Hepatocyte (in vitro differentiated cells): ENCODE measurements around the gene CMTM7. TPM values are rescaled to one million over a fixed set of nuclear protein-coding genes. Genes with fewer than 3 reads are reported as not detected.
A peak's percentile ranks its signal among the peaks of the same experiment; 100 is the strongest.

Experiments
- DNase-seq: peaks from one replicate; pipeline ENCODE4 v3.0.0-alpha.2; 2016; ENCODE audit warnings: low spot score
- H2AFZ ChIP-seq: fragments of 200-600 bp; sonication (generic); 2 replicates; pipeline ENCODE4 v1.6.0; 2016; ENCODE audit warnings: antibody characterized with exemption, mild to moderate bottlenecking
- H3K27ac ChIP-seq: fragments of 200-600 bp; sonication (generic); 2 replicates; pipeline ENCODE4 v1.5.1; 2016; ENCODE audit warnings: mild to moderate bottlenecking
- H3K27me3 ChIP-seq: fragments of 200-600 bp; sonication (generic); 2 replicates; pipeline ENCODE4 v1.6.1; 2016
- H3K36me3 ChIP-seq: fragments of 200-600 bp; sonication (generic); replicated peaks from 2 replicates; pipeline ENCODE4 v1.5.1; 2016; ENCODE audit warnings: low read depth; ENCODE audit not compliant: insufficient read depth
- H3K4me1 ChIP-seq: fragments of 200-600 bp; sonication (generic); 2 replicates; pipeline ENCODE4 v1.5.1; 2016; ENCODE audit warnings: mild to moderate bottlenecking, moderate library complexity; ENCODE audit not compliant: insufficient read depth
- H3K4me2 ChIP-seq: fragments of 200-600 bp; sonication (generic); 2 replicates; pipeline ENCODE4 v1.6.0; 2016
- H3K4me3 ChIP-seq: fragments of 200-600 bp; sonication (generic); 2 replicates; pipeline ENCODE4 v1.5.1; 2016; ENCODE audit warnings: mild to moderate bottlenecking
- H3K79me2 ChIP-seq: fragments of 200-600 bp; sonication (generic); 2 replicates; pipeline ENCODE4 v1.6.0; 2017; ENCODE audit warnings: mild to moderate bottlenecking
- H3K9me2 ChIP-seq: fragments of 200-600 bp; sonication (generic); replicated peaks from 2 replicates; pipeline ENCODE4 v1.6.0; 2017; ENCODE audit warnings: mild to moderate bottlenecking; ENCODE audit not compliant: insufficient read depth
- H3K9me3 ChIP-seq: fragments of 200-600 bp; sonication (generic); 2 replicates; pipeline ENCODE4 v1.5.1; 2016; ENCODE audit warnings: low read depth, mild to moderate bottlenecking
- H4K20me1 ChIP-seq: fragments of 200-600 bp; sonication (generic); 2 replicates; pipeline ENCODE4 v1.6.0; 2016; ENCODE audit warnings: mild to moderate bottlenecking; ENCODE audit not compliant: insufficient read depth, poor library complexity, severe bottlenecking
- EZH2 ChIP-seq: fragments of 200-600 bp; sonication (generic); IDR thresholded peaks from 2 replicates; pipeline ENCODE4 v1.6.1; 2016; ENCODE audit warnings: antibody characterized with exemption, mild to moderate bottlenecking, borderline replicate concordance
- EZH2phosphoT487 ChIP-seq: fragments of 200-600 bp; sonication (generic); IDR thresholded peaks from one replicate; pipeline ENCODE4 v1.6.1; 2018; ENCODE audit warnings: antibody characterized with exemption, mild to moderate bottlenecking, low read depth, moderate library complexity; ENCODE audit not compliant: unreplicated experiment, severe bottlenecking
- WGBS: methylation state at CpG from one replicate; pipeline ENCODE4 v1.1.6; 2016; ENCODE audit warnings: low lambda C conversion rate; ENCODE audit errors: missing lambda C conversion rate; 5-methylcytosine and 5-hydroxymethylcytosine counted together
- polyA plus RNA-seq: library from polyadenylated mRNA; unstranded; fragments of >200 nt; fragmentation: Nextera tagmentation; extraction: Ambion mirVana; gene quantifications from 2 replicates; pipeline ENCODE4 v1.2.1, GENCODE V29; 2016
- total RNA-seq: library from RNA; depleted of rRNA; stranded (reverse); fragments of >200 nt; gene quantifications from 2 replicates; pipeline ENCODE4 v1.2.3, GENCODE V29; 2014
- TF ChIP-seq, protein P1 (sequence below): fragments of 200-600 bp; sonication (generic); IDR thresholded peaks from 2 replicates; pipeline ENCODE4 v1.5.1; 2016; ENCODE audit warnings: antibody characterized with exemption, mild to moderate bottlenecking; ENCODE audit not compliant: poor library complexity

Gene CMTM7
- total and polyA plus RNA-seq, 2 experiments from 2014 or later: 6.1 to 63.0 TPM

DNA sequence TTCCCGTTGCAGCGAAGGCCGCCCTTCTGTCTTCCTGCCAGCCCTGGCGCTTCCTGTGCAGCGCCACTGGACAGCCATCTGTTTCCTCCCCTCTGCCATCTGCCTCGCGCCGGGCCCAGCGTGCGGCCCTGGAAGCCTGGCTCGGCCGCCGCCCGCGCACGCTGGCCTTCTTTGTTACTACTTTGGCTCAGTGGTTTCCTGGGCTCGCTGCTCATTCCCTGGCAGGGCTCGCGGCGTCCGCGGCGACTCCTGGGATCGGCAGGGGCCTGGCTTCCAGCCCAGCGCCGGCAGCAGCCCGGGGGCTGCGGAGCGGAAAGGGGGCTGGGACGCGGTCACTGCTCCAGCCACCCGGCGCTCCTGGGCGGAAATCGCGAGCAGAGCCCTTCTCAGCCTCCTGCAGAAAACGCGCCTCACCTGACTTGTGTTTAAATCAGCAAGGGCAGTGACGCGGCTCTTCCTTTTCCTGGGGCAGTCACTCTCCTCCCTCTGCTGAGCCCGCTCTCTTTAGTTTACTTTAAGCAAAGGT lies 10.0 kb downstream of the CMTM7 start:
- Histone ChIP-seq H2AFZ (peak overlapping the region; percentile 92), H3K79me2 (peaks cover 37% of the 10 kb centered on the region), H3K27me3 (no peaks in the 10 kb centered on the region), H3K4me2 (peak overlapping the region; percentile 87), H3K9me3 (no peaks in the 10 kb centered on the region), H3K4me1 (peaks cover 10% of the 10 kb centered on the region), H3K9me2 (no peaks in the 10 kb centered on the region), H3K27ac (peak overlapping the region; percentile 86), H4K20me1 (no peaks in the 10 kb centered on the region), H3K36me3 (no peaks in the 10 kb centered on the region), H3K4me3 (peak overlapping the region; percentile 22)
- WGBS: 5% methylated on average over 37 of the region's 41 CpGs
- peak; percentile 69 for DNase-seq
- TF ChIP-seq EZH2phosphoT487 (no peak), EZH2 (no peak)
- TF ChIP-seq, protein P1, sequence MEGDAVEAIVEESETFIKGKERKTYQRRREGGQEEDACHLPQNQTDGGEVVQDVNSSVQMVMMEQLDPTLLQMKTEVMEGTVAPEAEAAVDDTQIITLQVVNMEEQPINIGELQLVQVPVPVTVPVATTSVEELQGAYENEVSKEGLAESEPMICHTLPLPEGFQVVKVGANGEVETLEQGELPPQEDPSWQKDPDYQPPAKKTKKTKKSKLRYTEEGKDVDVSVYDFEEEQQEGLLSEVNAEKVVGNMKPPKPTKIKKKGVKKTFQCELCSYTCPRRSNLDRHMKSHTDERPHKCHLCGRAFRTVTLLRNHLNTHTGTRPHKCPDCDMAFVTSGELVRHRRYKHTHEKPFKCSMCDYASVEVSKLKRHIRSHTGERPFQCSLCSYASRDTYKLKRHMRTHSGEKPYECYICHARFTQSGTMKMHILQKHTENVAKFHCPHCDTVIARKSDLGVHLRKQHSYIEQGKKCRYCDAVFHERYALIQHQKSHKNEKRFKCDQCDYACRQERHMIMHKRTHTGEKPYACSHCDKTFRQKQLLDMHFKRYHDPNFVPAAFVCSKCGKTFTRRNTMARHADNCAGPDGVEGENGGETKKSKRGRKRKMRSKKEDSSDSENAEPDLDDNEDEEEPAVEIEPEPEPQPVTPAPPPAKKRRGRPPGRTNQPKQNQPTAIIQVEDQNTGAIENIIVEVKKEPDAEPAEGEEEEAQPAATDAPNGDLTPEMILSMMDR: no peak

DNA sequence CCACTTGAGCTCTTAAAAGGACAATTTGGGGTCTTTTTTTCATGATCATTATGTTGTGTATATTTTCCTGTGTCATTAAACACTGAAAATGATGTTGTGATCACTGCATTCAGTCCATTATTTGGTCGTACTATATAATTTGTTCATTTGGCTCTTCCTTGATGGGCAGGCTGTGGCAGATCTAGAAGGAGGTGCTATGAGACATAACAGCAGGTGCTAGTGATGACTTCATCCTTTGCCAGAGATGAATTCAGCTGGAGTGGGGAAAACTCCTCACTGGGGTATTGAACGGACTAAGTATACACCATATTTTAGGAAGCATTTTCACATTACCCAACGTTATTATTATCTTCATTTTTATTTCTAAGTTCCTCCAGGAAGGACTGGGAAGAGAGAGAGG lies 12.0 kb downstream of the CMTM7 start:
- peaks cover 44% of the 10 kb centered on the region for H3K79me2 ChIP-seq
- no peak overlapping the region for H2AFZ ChIP-seq
- TF ChIP-seq EZH2phosphoT487 (no peak), EZH2 (no peak)
- TF ChIP-seq, protein P1: no peak
- H3K4me1 ChIP-seq: peaks cover 15% of the 10 kb centered on the region
- H4K20me1 ChIP-seq: no peaks in the 10 kb centered on the region
- 93% methylated on average over 3 of the region's 3 CpGs for WGBS
- no peak overlapping the region for H3K4me2 ChIP-seq
- H3K27ac ChIP-seq: no peak overlapping the region
- no peaks in the 10 kb centered on the region for H3K9me2 ChIP-seq
- no peaks in the 10 kb centered on the region for H3K27me3 ChIP-seq
- no peaks in the 10 kb centered on the region for H3K9me3 ChIP-seq
- DNase-seq: no peak
- no peaks in the 10 kb centered on the region for H3K36me3 ChIP-seq
- H3K4me3 ChIP-seq: no peak overlapping the region

DNA sequence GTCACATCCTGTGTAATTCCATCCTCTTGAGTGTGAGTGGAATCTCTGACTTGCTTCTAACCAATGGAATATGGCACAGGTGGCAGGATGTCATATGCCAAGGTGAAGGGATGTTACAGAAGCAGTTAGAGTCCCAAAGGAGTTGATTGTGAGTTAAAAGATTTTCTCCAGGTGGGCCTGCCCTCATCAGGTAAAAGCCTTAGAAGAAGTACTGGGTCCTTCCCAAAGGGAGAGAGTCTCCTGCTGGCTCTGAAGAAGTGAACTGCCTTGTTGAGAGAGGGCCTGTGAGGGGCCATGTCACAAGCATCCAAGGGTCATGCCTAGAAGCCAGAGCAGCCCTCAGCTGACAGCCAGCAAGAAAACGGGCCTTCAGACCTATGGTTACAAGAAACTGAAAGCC lies 13.1 kb downstream of the CMTM7 start:
- peaks cover 15% of the 10 kb centered on the region for H3K4me1 ChIP-seq
- peaks cover 46% of the 10 kb centered on the region for H3K79me2 ChIP-seq
- no peaks in the 10 kb centered on the region for H3K27me3 ChIP-seq
- H2AFZ ChIP-seq: no peak overlapping the region
- WGBS: 95% methylated on average over 1 of the region's 1 CpG
- no peak for DNase-seq
- no peaks in the 10 kb centered on the region for H3K9me2 ChIP-seq
- H3K27ac ChIP-seq: no peak overlapping the region
- H3K36me3 ChIP-seq: no peaks in the 10 kb centered on the region
- H3K4me2 ChIP-seq: no peak overlapping the region
- H3K4me3 ChIP-seq: no peak overlapping the region
- no peaks in the 10 kb centered on the region for H3K9me3 ChIP-seq
- H4K20me1 ChIP-seq: no peaks in the 10 kb centered on the region
- TF ChIP-seq, protein P1: no peak

DNA sequence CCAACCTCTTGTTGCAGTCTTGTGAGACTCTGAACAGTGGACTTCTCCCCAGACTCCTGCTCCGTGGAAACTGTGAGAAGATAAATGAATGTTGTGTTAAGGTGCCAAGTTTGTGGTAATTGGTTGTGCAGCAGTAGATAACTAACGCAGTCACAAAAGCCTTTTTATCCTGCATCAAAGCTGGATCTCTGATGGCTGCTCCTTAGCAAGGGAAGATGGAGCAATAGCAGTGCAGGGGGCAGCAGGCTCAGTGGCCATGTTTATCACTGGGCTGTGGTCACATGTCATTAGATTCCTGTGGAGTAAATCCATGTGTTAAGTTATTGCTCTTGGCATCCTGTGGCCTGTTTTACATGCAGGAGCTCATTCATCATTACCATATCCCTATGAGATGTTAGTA lies 13.5 kb downstream of the CMTM7 start:
- Histone ChIP-seq H3K4me3 (no peak overlapping the region), H3K27me3 (no peaks in the 10 kb centered on the region), H4K20me1 (no peaks in the 10 kb centered on the region), H3K9me2 (no peaks in the 10 kb centered on the region), H3K36me3 (no peaks in the 10 kb centered on the region), H3K27ac (no peak overlapping the region), H3K4me2 (no peak overlapping the region), H2AFZ (no peak overlapping the region), H3K4me1 (peaks cover 15% of the 10 kb centered on the region), H3K9me3 (no peaks in the 10 kb centered on the region), H3K79me2 (peaks cover 46% of the 10 kb centered on the region)
- TF ChIP-seq EZH2: no peak
- TF ChIP-seq, protein P1: no peak
- TF ChIP-seq EZH2phosphoT487: no peak
- WGBS: 79% methylated on average over 2 of the region's 2 CpGs
- no peak for DNase-seq
